Measurements from ENCODE around the gene CFAP73. TPM values are rescaled to one million over a fixed set of nuclear protein-coding genes. Genes with fewer than 3 reads are reported as not detected.

Gene CFAP73
- total RNA-seq, 2 experiments from 2014 or later = 0.55 to 0.65 TPM

DNA sequence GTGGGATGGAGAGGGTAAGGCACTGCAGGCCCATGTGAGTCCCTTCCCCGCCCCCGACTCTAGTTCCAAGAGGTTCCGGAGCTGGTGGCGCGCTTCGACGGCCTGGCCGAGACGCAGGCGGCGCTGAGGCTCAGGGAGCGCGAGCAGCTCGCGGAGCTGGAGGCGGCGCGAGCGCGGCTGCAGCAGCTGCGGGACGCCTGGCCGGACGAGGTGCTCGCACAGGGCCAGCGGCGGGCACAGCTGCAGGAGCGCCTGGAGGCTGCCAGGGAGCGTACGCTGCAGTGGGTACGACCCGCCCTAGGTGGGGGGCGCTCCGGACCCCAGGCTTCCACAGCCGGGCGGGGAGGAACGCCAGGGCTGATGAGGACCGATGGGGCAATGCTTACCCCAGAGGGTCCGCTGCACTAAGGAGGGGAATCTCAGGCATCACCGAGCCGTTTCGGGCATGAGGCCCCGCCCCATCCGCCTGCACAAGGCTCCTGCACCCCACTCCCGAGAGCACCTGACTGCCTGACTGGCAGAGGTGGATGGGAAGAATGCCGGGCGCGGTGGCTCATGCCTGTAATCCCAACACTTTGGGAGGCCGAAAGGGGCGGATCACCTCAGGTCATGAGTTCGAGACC is 4.9 kb downstream of the CFAP73 start:
- POLR2A ChIA-PET = interaction anchor here (0.6 to 1.8 kb wide), 2 partner anchors 58 to 176 kb away, joined by 3 to 5 read pairs; partner anchors contain the start of gene OAS2
- ATAC-seq (ENCODE audit: low read depth) (no peak), DNase-seq (peak; percentile 55)
- H3K9me3 Mint-ChIP-seq = no peaks in the 10 kb centered on the region
- H3K4me1 Mint-ChIP-seq = peaks cover 16% of the 10 kb centered on the region
- H3K27me3 Mint-ChIP-seq = peaks cover 29% of the 10 kb centered on the region
- no peak overlapping the region for H3K27ac Mint-ChIP-seq
- no peaks in the 10 kb centered on the region for H3K36me3 Mint-ChIP-seq
- H3K4me3 Mint-ChIP-seq = peak overlapping the region; percentile 61

DNA sequence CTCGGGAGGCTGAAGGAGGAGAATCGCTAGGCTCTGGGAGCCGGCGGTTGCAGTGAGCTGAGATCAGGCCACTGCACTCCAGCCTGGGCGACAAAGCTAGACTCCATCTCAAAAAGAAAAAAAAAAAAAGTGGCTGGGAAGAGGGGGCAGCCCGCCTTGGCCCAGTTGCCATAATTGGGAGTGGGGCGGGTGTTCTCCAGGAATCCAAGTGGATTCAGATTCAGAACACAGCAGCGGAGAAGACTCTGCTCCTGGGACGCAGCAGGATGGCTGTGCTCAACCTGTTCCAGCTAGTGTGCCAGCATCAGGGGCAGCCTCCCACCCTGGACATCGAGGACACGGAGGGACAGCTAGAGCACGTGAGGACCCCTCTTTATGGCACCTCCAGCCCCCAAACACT is 5.5 kb downstream of the CFAP73 start:
- Mint-ChIP-seq H3K4me1 (peaks cover 16% of the 10 kb centered on the region), H3K27me3 (peaks cover 29% of the 10 kb centered on the region), H3K27ac (no peak overlapping the region), H3K9me3 (no peaks in the 10 kb centered on the region), H3K4me3 (no peak overlapping the region), H3K36me3 (no peaks in the 10 kb centered on the region)
- ATAC-seq (ENCODE audit: low read depth) (no peak), DNase-seq (no peak)
- POLR2A ChIA-PET = interaction anchor here (1.8 kb wide), 1 partner anchor 177 kb away, joined by 3 read pairs; the partner anchor contains the start of gene OAS2

DNA sequence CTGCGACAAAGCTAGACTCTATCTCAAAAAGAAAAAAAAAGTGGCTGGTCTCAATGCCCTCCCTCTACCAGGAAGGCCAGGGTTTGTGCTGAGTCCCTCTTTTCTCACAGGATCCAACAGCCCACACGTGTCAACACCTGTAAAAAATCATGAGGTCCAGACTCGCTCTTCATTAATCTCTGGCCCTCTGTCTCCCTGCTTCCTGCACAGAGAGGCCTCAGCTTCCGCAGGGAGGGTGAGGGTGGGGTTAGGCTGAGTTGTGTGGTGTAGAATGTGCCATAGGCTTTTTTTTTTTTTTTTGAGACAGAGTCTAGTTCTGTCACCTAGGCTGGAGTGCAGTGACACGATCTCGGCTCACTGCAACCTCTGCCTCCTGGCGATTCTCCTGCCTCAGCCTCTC is 6.1 kb downstream of the CFAP73 start:
- POLR2A ChIA-PET = no interaction called here
- DNase-seq = no peak
- H3K36me3 Mint-ChIP-seq = peaks cover 1% of the 10 kb centered on the region
- no peaks in the 10 kb centered on the region for H3K9me3 Mint-ChIP-seq
- no peak overlapping the region for H3K4me3 Mint-ChIP-seq
- H3K27me3 Mint-ChIP-seq = peaks cover 24% of the 10 kb centered on the region
- peaks cover 18% of the 10 kb centered on the region for H3K4me1 Mint-ChIP-seq
- no peak overlapping the region for H3K27ac Mint-ChIP-seq
- ATAC-seq (ENCODE audit: low read depth) = peak; percentile 21

DNA sequence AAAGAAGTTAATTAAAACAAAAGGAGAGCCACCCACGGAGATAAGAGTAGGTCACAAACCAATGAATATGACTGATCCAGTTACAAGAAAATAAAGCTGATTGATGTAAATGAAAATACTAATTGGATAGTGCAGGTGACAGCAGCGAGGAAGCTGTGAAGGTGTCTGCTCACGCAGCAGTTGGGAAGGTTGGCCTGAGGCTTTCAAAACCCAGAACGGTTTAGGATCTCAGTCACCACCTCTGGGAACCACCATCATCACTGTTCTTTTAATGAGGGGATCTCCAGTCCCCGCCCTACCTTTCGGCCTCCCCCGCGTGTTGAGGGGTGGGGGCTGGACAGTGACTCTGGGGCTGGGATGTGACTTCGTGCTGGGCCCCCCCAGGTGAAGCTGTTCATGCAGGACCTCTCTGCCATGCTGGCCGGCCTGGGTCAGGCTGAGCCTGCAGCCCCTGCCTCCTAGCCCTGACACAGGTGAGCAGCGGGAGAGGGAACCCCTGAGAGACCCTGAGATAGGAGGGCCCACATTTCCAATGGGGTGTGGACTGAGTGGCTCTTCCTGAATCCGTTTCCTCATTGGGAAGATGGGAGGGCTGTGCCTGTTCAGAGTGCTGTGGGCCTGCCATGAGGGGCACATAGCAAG is 7.8 kb downstream of the CFAP73 start:
- no peaks in the 10 kb centered on the region for H3K9me3 Mint-ChIP-seq
- H3K27me3 Mint-ChIP-seq = peaks cover 17% of the 10 kb centered on the region
- POLR2A ChIA-PET = no interaction called here
- no peak overlapping the region for H3K4me3 Mint-ChIP-seq
- DNase-seq (no peak), ATAC-seq (ENCODE audit: low read depth) (no peak)
- H3K27ac Mint-ChIP-seq = no peak overlapping the region
- H3K4me1 Mint-ChIP-seq = peaks cover 18% of the 10 kb centered on the region
- H3K36me3 Mint-ChIP-seq = peaks cover 4% of the 10 kb centered on the region

DNA sequence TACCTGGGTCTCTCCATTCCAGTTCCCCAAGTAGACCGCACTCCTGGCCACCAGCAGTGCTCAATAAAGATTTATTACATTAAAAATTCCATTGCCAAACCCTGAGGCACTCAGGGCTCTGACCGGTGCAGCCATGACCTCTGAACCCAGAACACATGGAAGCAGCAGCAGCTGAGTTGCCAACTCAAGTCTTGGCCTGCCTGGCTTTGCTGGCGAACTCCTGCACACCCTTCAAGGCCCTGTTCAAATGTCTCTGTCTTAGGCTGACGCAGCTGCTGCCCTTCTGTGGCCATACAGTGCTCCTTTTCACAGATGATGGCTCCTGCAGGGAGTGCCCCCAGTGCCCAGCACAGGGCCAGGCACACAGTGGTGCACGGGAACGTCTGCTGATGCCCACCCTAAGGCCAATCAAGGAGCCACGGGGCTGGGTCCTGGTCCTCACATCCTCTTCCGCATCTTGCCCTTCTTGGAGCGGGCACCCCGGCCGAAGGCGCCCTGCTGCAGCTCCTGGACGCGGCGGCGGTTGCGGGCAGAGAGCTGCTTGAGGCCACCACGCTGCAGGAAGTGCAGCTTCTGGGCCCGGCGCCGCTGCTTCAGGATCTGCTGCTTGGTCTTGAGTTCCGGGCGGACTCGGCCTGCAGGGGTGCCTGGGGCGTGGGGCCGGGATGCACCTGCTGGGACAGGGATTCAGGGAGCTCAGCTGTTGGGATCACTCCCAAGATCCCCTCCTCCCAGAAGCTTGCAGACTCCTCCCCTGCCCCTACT is 9.1 kb downstream of the CFAP73 start:
- no peak overlapping the region for H3K27ac Mint-ChIP-seq
- H3K27me3 Mint-ChIP-seq = peaks cover 11% of the 10 kb centered on the region
- POLR2A ChIA-PET = no interaction called here
- H3K9me3 Mint-ChIP-seq = no peaks in the 10 kb centered on the region
- ATAC-seq (ENCODE audit: low read depth) (no peak), DNase-seq (no peak)
- peaks cover 10% of the 10 kb centered on the region for H3K36me3 Mint-ChIP-seq
- H3K4me1 Mint-ChIP-seq = peaks cover 14% of the 10 kb centered on the region
- H3K4me3 Mint-ChIP-seq = no peak overlapping the region

DNA sequence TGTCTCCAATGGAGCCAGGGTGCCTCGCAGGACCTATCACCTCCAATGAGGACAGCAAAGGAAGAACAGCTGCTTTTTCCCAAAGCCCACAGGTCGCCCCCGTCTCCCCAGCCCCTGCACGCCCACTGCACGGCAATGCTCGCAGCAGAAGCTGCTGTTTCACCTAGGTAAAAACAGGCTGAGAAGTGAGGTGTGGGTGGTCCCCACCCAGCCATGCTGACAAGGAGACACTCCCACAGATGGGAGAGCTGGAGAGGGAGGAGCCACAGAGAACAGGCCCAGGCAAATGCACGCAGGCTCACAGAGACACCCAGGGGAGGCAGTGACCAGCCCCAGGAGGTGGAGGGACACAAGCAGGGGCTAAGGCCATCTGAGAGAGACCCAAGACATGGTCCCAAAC is 10.4 kb downstream of the CFAP73 start:
- DNase-seq (no peak), ATAC-seq (ENCODE audit: low read depth) (no peak)
- no peak overlapping the region for H3K4me3 Mint-ChIP-seq
- H3K4me1 Mint-ChIP-seq = peaks cover 9% of the 10 kb centered on the region
- H3K36me3 Mint-ChIP-seq = peaks cover 10% of the 10 kb centered on the region
- H3K27ac Mint-ChIP-seq = no peak overlapping the region
- POLR2A ChIA-PET = no interaction called here
- peaks cover 5% of the 10 kb centered on the region for H3K27me3 Mint-ChIP-seq
- no peaks in the 10 kb centered on the region for H3K9me3 Mint-ChIP-seq

DNA sequence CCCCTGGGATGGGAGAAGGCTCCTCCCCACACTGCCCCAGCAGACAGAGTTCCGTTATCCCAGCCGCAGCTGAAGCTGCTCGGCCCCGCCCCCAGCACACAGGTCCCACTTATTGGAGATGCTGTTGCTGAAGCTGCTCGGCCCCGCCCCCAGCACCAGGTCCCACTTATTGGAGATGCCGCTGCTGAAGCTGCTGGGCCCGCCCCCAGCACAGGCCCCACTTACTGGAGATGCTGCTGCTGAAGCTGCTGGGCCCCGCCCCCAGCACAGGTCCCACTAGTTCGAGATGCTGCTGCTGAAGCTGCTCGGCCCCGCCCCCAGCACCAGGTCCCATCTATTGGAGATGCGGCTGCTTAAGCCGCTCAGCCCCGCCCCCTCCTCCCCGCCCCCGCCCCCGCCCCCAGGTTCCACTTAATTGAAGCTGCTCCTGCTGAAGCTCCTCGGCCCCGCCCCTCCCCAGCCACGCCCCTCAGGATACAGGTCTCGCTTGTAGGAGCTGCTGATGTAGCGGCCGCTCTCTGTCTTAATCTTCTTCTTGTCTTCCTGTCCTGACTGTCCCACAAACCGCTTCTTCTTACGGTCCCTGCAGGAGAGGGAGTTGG is 12.0 kb downstream of the CFAP73 start:
- POLR2A ChIA-PET = no interaction called here
- no peak overlapping the region for H3K27ac Mint-ChIP-seq
- H3K4me3 Mint-ChIP-seq = no peak overlapping the region
- peaks cover 4% of the 10 kb centered on the region for H3K4me1 Mint-ChIP-seq
- ATAC-seq (ENCODE audit: low read depth) (no peak), DNase-seq (no peak)
- peaks cover 10% of the 10 kb centered on the region for H3K36me3 Mint-ChIP-seq
- no peaks in the 10 kb centered on the region for H3K9me3 Mint-ChIP-seq
- H3K27me3 Mint-ChIP-seq = no peaks in the 10 kb centered on the region

DNA sequence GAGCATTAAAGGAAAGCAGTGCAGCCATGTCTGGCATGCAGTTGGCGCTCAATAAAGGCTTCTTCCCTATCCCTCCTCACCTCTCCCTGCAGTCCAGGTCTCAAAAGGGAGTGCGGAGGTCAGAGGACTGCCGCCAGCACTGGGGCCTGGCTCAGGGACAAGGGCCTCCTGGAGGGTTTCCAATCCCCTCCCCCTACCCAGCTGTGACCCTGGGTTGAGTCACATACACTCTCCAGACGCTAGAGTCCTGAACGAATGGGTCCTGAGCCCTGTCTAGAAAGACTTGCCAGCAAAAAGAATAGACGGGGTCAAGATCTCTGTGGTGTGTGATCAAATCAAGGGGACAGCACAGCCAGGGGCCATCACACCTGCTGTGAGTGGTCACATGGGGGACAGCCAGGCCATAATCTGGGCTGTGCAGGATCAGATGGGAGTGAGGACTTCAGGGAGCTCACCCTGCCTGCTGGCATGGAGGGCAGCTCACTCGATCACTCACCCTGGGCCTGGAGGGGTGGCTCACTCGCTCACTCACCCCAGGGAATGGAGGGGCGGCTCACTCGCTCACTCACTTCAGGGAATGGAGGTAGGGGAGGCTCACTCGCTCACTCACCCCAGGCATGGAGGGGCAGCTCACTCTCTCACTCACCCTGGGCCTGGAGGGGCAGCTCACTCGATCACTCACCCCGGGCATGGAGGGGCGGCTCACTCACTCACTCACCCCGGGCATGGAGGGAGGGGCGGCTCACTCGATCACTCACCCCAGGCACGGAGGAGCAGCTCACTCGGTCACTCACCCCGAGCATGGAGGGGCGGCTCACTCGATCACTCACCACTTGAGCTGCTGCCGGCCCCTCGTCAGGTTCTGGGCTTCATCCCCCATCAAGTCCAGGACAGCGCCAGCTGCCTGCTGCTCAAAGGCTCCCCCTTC is 12.8 kb downstream of the CFAP73 start:
- Mint-ChIP-seq H3K9me3 (no peaks in the 10 kb centered on the region), H3K27me3 (no peaks in the 10 kb centered on the region), H3K36me3 (peaks cover 10% of the 10 kb centered on the region), H3K4me1 (peaks cover 4% of the 10 kb centered on the region), H3K4me3 (no peak overlapping the region), H3K27ac (no peak overlapping the region)
- POLR2A ChIA-PET = no interaction called here
- no peak for ATAC-seq (ENCODE audit: low read depth)
- DNase-seq = no peak

DNA sequence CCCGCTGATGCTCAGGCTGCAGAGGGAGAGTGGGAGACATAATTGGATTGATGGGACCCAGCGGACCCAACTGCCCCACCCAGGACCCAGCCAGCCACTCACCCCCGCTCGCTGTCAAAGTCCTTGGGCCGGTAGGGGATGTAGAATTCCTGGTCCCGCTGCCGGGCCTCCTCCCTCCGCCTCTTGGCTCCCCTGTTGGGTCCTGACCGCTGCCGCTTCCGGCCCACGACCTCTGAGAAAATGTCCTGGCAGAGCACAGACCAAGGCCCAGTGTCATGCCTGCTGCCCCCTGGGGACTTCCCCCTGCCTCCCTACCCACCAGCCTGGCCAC is 13.5 kb downstream of the CFAP73 start:
- Mint-ChIP-seq H3K36me3 (peaks cover 10% of the 10 kb centered on the region), H3K27me3 (no peaks in the 10 kb centered on the region), H3K9me3 (no peaks in the 10 kb centered on the region), H3K27ac (no peak overlapping the region), H3K4me1 (peaks cover 4% of the 10 kb centered on the region), H3K4me3 (no peak overlapping the region)
- POLR2A ChIA-PET = no interaction called here
- no peak for DNase-seq
- no peak for ATAC-seq (ENCODE audit: low read depth)

DNA sequence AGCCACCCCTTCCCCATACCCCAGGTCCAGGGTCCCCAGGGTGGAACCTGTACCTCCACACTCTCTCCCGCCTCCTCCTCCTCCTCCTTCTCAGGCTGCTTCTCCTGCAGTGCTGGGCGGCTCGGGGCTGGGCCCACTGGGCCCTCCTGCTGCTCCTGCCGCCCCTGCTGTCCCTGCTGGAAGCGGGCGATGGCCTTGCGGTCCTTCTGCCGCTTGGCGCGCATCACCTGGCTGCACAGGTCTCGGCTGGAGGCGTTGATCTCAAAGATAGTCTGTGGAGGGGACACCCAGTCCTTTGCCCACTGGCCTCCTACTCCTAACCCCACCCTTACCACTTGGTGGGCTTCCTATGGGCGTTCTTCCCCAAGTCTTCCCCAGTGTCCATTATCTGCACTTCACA is 14.5 kb downstream of the CFAP73 start:
- no peak for ATAC-seq (ENCODE audit: low read depth)
- Mint-ChIP-seq H3K4me3 (no peak overlapping the region), H3K36me3 (peaks cover 12% of the 10 kb centered on the region), H3K9me3 (no peaks in the 10 kb centered on the region), H3K27me3 (no peaks in the 10 kb centered on the region), H3K4me1 (peaks cover 4% of the 10 kb centered on the region), H3K27ac (no peak overlapping the region)
- no peak for DNase-seq
- POLR2A ChIA-PET = no interaction called here

DNA sequence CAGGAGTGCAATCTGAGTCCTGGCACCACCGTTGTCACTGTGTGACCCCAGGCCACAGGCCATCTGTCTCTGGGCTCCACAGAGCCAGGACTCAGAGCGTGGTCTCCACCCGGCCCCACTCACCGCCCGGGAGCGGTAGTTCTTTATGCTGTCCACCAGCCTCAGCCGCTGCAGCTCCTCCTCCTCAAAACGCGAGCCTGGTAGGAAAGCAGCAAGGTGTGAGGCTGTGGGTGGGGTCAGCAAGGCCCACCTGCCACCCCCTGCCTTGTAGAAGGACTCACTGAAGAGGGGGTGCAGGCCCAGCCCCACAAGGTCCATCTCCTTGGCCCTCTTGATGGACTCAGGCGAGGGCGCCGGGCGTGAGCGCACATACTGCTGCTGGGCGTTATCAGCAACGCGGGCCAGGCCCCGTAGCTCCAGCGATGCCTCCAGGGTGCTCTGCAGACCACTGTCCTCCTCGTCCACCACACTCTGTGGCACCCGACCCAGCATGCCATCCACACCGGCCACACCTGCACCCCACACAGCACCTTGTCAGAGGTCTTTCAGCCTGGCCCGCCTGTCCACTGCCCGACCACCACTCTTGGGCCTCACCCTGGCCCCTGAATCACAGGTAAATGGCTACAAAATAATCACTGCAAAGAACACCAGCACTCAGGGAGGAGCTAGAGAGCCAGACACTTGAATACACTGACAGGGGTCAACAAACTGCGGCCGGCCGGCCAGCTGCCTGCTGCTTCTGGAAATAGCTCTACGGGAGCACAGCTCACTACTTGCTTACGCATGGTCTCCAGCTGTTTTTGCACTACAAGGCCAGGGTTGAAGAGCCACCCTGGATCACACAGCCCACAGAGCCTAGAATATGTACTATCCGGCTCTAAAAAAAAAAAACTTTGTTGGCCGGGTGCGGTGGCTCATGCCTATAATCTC is 16.3 kb downstream of the CFAP73 start:
- Mint-ChIP-seq H3K27me3 (no peaks in the 10 kb centered on the region), H3K36me3 (peaks cover 15% of the 10 kb centered on the region), H3K4me1 (peaks cover under 1% of the 10 kb centered on the region), H3K9me3 (no peaks in the 10 kb centered on the region), H3K27ac (no peak overlapping the region), H3K4me3 (no peak overlapping the region)
- DNase-seq (no peak), ATAC-seq (ENCODE audit: low read depth) (no peak)
- POLR2A ChIA-PET = no interaction called here

DNA sequence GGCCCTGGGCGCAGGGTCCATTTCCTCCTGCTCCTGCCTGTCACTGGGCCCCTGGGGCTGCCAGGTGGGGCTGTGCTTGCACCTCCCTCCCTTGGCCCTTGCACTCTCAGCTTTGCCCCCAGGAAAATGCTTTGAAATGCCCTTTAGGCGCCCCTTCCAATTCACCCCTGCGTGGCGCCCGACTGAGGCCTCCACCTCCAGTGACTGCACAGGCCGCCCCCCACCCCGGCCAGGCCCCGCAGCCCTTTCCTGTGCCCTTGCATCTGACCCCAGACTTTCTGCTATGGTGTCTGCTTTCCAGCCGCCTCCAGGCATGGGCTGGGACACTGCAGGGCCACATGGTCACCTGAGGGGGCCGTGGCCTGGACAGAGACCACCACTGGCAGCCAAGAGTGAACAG is 18.3 kb downstream of the CFAP73 start:
- POLR2A ChIA-PET = no interaction called here

More for the DNA sequence above, 18.3 kb downstream of the CFAP73 start:
- Mint-ChIP-seq H3K27me3 (no peaks in the 10 kb centered on the region), H3K9me3 (no peaks in the 10 kb centered on the region), H3K4me3 (no peak overlapping the region), H3K36me3 (peaks cover 22% of the 10 kb centered on the region), H3K27ac (no peak overlapping the region), H3K4me1 (no peaks in the 10 kb centered on the region)
- ATAC-seq (ENCODE audit: low read depth) (no peak), DNase-seq (no peak)

Measured in activated naive CD8-positive, alpha-beta T cell treated with anti-CD3 and anti-CD28 coated beads, Interleukin-2, amount 10 ng/mL, durations not matched to agents 7 days and 5 days (primary cell).